HG02840 (cell line): ENCODE data around the gene DCX.

ENCODE experiments used
- ATAC-seq: cut with Tn5 transposase; IDR thresholded peaks from one replicate; pipeline ENCODE4 v1.9.1; 2021; ENCODE audit warnings: mild to moderate bottlenecking, moderate library complexity, moderate number of reproducible peaks; ENCODE audit not compliant: unreplicated experiment, low FRiP score

DCX gene

GRCh38 chrX:111319451-111319850 is 92.5 kb downstream of the DCX start:
- no peak for ATAC-seq

DNA sequence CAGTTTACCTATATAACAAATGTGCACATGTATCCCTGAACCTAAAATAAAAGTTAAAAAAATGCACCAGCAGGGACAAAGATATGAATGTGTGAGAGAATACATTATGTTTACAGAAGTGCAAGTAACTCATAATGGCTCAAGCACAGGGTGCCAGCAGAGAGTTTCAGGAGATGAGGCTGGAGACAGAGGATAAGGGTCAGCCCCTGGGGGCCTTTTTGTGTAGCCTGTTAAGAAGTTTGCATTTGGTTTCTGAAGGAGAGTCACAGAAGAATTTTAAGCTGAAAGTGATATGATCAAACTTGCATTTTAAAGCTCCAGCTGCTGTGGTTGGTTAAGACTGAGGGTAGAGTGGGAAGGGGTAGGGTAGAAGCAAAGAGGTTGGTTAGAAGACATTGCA is 93.1 kb downstream of the DCX start:
- no peak for ATAC-seq

- no peak for ATAC-seq
Measured at GRCh38 chrX:111309083-111309482, 102.9 kb downstream of the DCX start.

- no peak for ATAC-seq
Measured at GRCh38 chrX:111308039-111308438, 104.0 kb downstream of the DCX start.

DNA sequence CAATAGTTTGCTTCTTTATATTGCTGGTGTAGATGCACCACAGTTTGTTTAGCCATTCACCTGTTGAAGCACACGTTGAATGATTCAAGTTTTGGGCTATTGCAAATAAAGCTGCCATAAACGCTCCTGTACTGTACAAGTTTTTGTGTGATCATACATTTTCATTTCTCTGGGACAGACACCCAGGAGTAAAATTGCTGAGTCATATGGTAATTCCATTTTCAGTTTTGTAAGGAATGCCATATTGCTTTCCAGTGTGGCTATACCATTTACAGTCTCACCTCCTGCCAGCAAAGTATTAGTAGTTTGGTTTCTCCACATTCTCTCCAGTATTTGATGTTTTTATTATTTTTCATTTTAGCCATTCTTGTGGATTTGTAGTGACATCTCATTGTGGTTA is 109.7 kb downstream of the DCX start:
- ATAC-seq, result no peak

GRCh38 chrX:111288841-111289240 is 123.2 kb downstream of the DCX start:
- no peak for ATAC-seq

GRCh38 chrX:111284631-111285293 is 127.2 kb downstream of the DCX start:
- ATAC-seq, result no peak

DNA sequence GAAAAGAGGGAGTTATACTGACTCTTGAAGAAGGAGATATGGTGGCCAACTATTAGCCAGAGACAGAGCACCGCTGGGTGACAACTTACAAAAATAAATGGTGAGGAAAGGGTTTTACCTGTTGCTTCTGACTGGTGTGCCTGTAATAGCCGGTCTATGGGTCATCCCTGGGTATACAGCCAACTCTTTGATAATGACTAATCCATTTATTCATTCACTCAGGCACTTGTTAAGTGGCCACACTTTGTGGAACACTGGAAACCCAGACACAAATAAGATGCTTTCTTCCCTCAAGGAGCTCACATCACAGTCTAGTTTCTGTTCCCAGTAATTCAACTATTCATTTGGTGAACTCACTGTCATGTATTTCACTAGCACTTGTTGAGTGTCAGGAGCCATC is 128.5 kb downstream of the DCX start:
- no peak for ATAC-seq

DNA sequence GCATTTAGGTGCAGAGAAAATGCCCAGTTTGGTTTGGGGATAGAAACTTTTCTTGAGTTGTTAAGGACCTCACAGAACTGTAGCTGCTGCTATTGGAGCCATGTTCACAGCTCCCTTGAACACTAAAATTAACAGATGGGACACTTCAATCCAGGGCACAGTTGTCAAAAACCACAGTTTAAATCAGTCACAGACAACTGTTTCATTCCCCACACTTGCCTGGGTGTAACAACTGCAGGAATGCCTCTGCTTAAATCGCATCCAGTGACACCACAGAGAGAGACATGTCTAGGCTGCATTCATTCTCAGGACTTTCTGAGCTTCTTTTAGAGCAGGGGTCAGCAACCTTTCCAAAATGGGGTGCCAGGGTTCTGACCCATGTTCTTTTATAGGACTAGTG is 129.0 kb downstream of the DCX start:
- ATAC-seq, result no peak

DNA sequence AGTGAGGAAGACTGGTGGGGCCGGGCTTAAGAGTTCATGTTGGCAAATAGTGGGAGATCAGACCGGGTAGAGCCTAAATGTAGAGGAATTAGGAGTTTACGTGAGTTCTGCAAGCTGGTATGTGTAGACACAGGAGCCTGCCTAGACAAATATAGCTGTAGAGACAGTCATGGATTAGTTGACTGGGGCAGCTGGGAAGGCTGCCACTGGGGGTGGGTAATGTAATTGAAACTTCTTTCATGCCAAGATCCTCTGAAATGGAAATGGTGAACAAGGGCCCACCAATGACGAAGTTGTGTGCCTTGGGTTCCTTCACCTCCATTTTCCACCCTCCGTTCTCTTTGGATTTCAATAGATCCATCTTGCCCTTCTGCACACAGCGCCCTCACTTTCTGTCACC is 129.9 kb downstream of the DCX start:
- no peak for ATAC-seq

DNA sequence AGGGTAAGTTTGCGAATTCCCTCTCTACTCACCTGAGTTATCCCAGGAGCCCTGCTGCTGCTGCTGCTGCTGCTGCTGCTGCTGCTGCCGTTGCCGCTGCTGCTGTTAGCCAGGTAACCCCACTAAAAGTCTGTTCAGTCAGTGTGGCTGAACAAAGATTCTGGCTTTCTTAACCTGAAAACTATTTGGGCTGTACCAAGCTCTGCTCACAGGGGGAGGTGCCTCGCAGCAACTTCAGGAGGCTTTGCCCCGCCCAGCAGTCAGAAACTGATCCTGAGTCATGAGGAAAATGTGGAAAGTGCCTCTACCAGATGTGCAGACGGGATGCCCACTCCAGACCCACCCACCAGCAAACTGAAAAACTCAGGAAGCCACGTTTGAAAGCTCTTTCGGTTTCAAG is 141.7 kb downstream of the DCX start, which contains the start of gene CAPN6:
CAPN6 (minus strand) TSS at position 145 of the 400 bp plus-strand sequence. CDS start 6,547 bp downstream, outside the sequence.
- ATAC-seq, result no peak

- ATAC-seq, result no peak
Measured at GRCh38 chrX:111268506-111268905, 143.5 kb downstream of the DCX start.

DNA sequence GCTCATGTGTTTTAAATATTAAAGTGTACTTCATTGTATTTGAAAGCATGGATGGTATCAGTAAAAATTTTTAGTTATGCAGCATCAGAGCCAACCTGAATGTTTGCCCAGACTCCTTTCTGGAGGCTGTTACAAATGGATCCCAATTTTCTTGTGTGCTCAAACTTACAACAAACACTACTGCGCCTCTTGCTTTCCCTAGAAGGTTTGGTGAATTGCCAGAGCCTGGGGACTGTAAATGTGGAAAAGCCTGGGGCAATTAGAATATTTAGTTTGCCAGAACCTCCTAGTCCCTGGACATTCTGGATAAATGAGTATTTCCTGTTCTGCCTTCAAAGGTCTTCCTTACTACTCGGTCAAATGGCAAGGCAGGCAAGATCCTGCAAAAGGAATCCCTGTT is 146.5 kb downstream of the DCX start:
- no peak for ATAC-seq

DNA sequence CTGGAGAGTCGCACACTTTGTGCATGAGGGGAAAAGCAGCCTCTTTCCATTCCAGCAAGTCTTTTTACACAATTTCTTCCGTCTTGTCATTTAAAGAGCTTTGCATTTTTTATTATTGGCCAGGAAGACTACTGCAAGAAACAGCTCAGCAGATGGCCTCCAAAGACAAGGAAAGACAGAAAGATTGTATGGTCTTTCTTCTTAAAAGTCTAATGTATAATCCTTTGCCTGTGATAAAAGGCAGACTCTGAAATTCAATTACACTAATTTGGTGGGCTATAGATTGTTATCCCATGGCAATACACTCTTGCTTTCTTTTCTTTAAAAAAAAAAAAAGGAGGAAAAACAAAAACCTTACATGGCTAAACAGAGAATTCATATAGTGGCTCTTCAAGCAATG is 147.6 kb downstream of the DCX start:
- ATAC-seq, result no peak

- no peak for ATAC-seq
Measured at GRCh38 chrX:111262086-111262485, 149.9 kb downstream of the DCX start.

DNA sequence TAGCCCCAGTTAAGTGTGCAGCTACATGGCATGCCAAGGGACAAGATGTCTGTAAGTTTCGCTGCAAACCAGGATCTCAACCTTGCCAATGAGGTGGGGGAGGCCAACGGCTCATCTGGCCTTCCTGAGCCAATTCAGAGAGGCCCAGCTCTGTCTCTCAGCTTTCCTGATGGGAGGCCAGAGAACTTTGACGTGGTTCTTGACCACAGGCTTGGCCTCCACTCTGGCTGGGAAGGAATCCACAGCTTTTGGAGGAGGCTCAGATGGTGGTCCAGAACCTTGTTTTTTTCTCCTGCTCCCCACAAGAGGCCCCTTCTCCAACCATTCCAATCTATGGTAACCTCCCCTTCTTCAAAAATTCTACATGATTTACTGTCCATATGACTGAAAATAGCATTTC is 151.5 kb downstream of the DCX start:
- ATAC-seq, result no peak

GRCh38 chrX:111259559-111259958 is 152.4 kb downstream of the DCX start:
- no peak for ATAC-seq

DNA sequence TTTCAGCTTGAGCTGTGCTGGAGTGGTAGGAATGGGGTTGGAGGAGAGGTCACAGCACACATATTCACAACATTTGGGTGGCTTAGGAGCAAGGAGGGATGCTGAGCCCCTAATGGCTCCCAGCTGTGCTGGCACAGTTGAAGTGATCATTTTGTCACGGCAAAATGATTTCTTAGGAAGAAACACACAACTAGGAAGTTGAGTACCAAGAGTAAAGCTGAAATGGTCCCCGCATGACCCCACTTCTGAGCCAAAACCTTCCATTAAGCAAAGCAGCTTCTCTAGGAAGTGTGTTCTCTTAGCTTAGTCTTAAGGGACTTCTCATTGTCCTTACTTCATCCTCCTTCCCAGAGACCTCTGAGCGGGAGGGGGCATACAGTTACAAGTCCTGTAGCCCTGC is 154.3 kb downstream of the DCX start:
- no peak for ATAC-seq

DNA sequence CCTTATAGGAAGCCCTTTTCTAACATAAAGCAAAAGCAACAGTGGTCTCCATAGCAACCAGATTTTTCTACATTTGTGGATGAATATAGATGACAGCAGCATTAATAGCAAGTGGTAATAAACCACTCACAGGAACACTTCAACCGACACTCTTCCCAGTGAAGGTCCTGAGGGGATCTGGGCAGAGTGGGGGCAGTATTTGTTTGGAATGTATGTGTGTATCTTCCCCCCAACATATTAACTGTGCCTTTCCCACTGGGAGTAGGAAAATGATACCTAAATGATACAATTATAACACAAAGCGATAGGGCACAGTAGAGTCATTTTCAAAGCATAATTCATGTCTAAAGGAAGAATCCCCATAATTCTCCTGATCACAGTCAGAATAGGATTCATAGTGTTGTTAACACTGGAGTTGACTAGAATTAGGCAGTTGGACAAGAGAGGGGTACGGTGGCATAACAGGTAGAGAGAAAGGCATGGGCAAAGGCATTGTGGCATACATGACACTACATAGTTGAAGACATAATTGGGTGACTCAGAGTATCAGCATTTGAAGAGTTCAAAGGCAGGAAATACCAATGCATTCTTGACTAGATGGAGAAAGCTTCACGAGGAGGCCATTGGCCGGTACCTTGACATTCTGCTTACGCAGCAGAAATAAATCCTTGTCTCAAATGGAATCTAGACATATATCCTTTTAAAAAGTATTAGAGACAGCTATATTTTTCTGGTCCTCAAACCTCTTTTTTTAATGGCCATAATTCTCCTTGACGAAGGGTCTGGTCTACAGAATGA is 156.9 kb downstream of the DCX start:
- ATAC-seq, result no peak

DNA sequence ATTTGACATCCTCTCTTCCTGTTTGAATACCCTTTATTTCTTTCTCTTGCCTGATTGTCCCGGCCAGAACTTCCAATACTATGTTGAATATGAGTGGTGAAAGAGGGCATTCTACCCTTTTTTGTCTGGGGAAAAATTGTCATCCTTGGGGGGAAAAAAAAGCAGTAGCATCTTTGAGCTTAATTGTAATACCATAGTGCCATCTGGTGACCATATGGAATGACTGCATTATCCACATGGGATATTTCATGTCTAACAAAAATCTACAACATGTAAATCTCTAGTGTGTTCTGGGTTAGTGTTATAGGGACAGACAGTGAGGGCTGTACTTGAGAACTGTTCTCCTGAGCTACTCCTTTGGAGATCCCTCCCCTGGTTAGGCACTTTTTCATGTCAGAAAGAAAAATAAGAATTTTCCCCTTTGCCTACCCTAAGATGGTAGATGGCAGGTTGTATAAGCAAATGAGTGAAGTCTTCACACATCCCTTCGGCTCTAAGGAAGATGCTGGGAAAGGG is 167.7 kb downstream of the DCX start:
- no peak for ATAC-seq
